ENCODE measurements around the gene GPR55.

GPR55 gene

GRCh38 chr2:230933521-230934180 lies 8.6 kb upstream of the GPR55 start:
- no peak for DNase-seq (ENCODE audit: extremely low read depth, low read depth)
- no peak for TF ChIP-seq CTCF (IDR thresholded peaks at IDR 0.05; ENCODE audit: low read depth, low read length, missing control alignments)
- no peak overlapping the region for H3K4me3 ChIP-seq (replicated peaks; ENCODE audit: low read depth, low read length)

DNA sequence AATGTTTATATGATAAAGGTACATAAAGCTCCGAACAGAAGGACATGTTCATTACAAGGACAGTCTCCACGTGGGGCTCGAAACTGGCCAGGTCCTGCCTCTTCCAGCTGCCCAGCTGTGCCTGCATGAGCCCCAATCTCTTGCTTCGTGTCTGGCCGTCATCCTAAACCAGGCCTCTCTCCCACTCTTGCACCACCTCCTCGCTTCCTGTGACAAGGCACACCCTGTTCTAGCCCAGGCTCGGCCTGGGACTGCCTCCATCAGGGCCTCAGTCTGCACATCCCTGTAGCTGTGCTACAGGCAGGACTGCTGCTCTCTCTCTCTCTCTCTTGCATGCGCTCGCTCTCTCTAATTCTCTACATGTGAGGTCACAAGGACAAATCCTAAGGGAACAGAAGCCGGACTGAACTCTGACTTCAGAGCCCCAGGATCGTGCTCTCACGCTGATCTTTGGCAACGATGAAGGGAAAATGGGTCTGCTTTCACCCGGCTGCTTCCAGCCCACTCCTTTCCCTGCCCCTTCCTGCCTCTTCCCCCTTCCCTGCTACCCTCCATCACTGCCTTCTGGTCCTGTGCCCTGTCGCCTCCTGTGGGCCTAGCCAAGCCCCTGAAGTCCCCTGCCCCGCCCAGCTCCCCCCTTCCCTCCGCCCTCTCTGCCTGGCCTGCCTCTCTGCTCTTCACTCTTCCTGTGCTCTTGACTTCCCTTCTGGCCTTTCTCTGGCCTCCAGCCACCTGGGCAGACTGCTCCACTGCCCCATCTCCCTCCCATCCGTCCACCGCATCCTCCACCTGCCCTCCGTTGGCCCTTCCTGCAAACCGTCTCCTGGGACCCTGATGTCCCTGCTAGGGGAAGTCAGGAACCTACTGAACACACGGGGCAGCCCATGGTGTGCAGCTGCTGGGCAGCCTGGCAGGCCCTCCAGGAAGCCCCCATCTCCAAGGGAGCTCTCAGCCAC lies 7.8 kb upstream of the GPR55 start:
- H3K4me3 ChIP-seq (replicated peaks; ENCODE audit: low read depth, low read length) = no peak overlapping the region
- no peak for DNase-seq (ENCODE audit: extremely low read depth, low read depth)

GRCh38 chr2:230931556-230932231 lies 6.7 kb upstream of the GPR55 start:
- DNase-seq (ENCODE audit: extremely low read depth, low read depth) = no peak
- no peak for TF ChIP-seq CTCF (IDR thresholded peaks at IDR 0.05; ENCODE audit: low read depth, low read length, missing control alignments)
- H3K4me3 ChIP-seq (replicated peaks; ENCODE audit: low read depth, low read length) = no peak overlapping the region

More for the DNA sequence above, 7.8 kb upstream of the GPR55 start:
- TF ChIP-seq CTCF (IDR thresholded peaks at IDR 0.05; ENCODE audit: low read depth, low read length, missing control alignments) = no peak

GRCh38 chr2:230930928-230931555 lies 6.0 kb upstream of the GPR55 start:
- no peak for TF ChIP-seq CTCF (IDR thresholded peaks at IDR 0.05; ENCODE audit: low read depth, low read length, missing control alignments)
- H3K4me3 ChIP-seq (replicated peaks; ENCODE audit: low read depth, low read length) = no peak overlapping the region

GRCh38 chr2:230930149-230930780 lies 5.2 kb upstream of the GPR55 start:
- DNase-seq (ENCODE audit: extremely low read depth, low read depth) = no peak
- H3K4me3 ChIP-seq (replicated peaks; ENCODE audit: low read depth, low read length) = no peak overlapping the region
- TF ChIP-seq CTCF (IDR thresholded peaks at IDR 0.05; ENCODE audit: low read depth, low read length, missing control alignments) = no peak

More at GRCh38 chr2:230930928-230931555, 6.0 kb upstream of the GPR55 start:
- DNase-seq (ENCODE audit: extremely low read depth, low read depth) = no peak

Measured in HFF-Myc (cell line).